Activated naive CD4-positive, alpha-beta T cell treated with anti-CD3 and anti-CD28 coated beads, Interleukin-2, amount 50 U/mL, for 72 hours (primary cell): Measurements from ENCODE around the gene RBM19. TPM values are rescaled to one million over a fixed set of nuclear protein-coding genes. Genes with fewer than 3 reads are reported as not detected.
A peak's percentile ranks its signal among the peaks of the same experiment; 100 is the strongest.

Experiments
- ATAC-seq, 2 donors: fragments of 150-1000 bp; cut with Tn5 transposase; 2 replicates each; pipeline ENCODE4 v1.10.0; 2021; ENCODE audit warnings: mild to moderate bottlenecking in 2 of 2, moderate library complexity in 2 of 2
- DNase-seq, 2 donors: peaks; one replicate each; pipeline ENCODE4 v3.0.0; 2021 to 2022; ENCODE audit warnings: low spot score in 2 of 2
- H3K27ac Mint-ChIP-seq, 2 donors: one replicate each; pipeline ENCODE4 v1.8.0; 2022; ENCODE audit warnings: mild to moderate bottlenecking in 2 of 2, mixed read lengths in 2 of 2
- H3K36me3 Mint-ChIP-seq, 2 donors: one replicate each; pipeline ENCODE4 v1.8.0; 2022; ENCODE audit warnings: mixed read lengths in 2 of 2
- H3K9me3 Mint-ChIP-seq, 2 donors: one replicate each; pipeline ENCODE4 v1.8.0; 2022; ENCODE audit warnings: mixed read lengths in 2 of 2
- total RNA-seq, 2 donors: library from RNA; stranded (reverse); gene quantifications; one replicate each; pipeline ENCODE4 v1.2.3, GENCODE V29; 2022

RBM19 gene
- total RNA-seq, 2 donors from 2014 or later: 63.6 to 86.0 TPM

- H3K36me3 Mint-ChIP-seq: peaks cover 17 to 18% of the 10 kb centered on the region in 2 donors
These were observed 20.7 kb downstream of the RBM19 start for GRCh38 chr12:113945174-113946173.

DNA sequence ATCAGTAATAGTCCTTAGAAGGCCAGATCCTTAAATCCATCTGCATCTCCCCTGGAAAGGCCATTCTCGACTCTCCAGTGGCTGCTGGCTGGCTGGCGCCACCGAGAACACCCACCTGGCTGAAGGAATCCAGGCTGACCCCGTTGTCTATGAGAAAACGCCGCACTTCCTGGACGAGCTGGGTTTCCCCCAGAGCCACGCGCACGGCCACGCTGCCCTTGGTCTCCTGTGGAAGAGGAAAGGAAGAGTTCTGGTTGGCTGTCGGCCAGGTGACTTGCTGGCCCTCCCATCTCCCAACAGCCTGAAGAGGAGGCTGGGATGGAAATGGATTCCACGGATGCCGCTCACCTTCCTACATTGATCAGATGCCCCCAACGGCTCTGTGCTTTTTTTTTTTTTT lies 23.9 kb downstream of the RBM19 start:
- DNase-seq (no peak), ATAC-seq (no peak)
- no peak overlapping the region for H3K27ac Mint-ChIP-seq
- no peaks in the 10 kb centered on the region for H3K9me3 Mint-ChIP-seq
- H3K36me3 Mint-ChIP-seq: peaks cover 17 to 18% of the 10 kb centered on the region in 2 donors

More at GRCh38 chr12:113945174-113946173, 20.7 kb downstream of the RBM19 start:
- Mint-ChIP-seq H3K9me3 (no peaks in the 10 kb centered on the region), H3K27ac (no peak overlapping the region)
- no peak for ATAC-seq
- DNase-seq: no peak

- no peaks in the 10 kb centered on the region for H3K9me3 Mint-ChIP-seq
- H3K36me3 Mint-ChIP-seq: peaks cover 17 to 18% of the 10 kb centered on the region in 2 donors
- no peak for ATAC-seq
- no peak overlapping the region for H3K27ac Mint-ChIP-seq
- no peak for DNase-seq
These were observed 25.0 kb downstream of the RBM19 start for GRCh38 chr12:113941208-113941486.

DNA sequence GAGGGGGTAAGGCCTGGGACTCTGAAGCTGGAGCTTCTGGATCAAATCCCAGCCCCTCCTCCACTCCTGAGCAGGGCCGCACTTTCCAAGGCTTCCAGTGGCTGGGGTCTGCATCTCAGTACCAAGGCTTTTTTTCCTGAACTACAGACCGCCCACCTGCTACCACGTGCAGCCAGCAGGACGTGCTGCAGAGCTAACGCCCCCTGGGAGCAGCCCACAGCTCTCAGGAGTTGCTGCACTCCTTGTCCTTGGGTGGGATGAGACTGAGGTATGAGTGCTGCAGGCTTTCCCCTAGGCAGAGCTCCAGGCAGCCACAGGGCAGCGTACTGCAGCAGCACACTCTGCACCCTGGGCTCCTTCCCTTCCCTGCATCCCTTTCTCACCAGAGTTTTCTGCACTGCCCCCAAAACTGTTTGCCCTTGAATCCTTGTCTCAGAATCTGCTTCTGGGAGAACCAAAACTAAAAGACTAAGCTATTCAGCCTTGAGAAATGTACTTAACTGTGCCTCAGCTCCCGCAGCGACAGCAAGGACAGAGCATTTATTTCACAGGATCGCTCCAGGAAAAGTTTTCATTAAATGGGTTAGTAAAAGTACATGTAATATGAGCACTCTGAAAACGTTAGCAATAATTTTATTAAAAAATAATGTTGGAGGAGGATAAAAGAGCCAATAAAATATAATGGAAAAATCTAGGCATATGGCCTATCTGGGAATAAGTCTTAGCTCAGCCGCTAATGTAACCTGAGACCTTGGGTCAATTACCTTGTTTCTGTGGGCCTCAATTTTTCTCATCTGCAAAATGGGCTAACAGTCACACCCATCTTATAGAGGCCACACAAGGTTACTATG lies 25.5 kb downstream of the RBM19 start:
- Mint-ChIP-seq H3K36me3 (peaks cover 17 to 18% of the 10 kb centered on the region in 2 donors), H3K27ac (no peak overlapping the region), H3K9me3 (no peaks in the 10 kb centered on the region)
- ATAC-seq (no peak), DNase-seq (no peak)

DNA sequence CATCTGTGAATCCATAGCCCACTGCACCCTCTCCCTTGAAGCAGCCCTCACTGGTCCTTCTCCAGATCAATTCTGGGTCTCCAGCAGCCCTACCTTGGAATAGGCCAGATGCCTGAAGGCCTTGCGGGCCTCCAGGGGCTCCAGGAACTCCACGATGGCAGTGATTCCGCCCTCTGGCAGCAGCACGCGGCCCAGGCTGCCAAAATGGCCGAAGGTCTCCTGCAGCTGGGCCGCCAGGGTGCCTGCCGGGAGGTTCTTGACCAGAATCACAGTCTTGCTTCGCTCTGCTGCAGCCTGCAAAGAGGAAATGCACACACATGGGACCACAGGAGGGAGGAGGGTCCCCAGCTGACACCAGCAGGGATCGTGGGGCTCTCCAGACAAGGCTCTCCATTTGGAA lies 26.3 kb downstream of the RBM19 start:
- Mint-ChIP-seq H3K9me3 (no peaks in the 10 kb centered on the region), H3K27ac (peak overlapping the region in 1 of 2 donors; percentile 60), H3K36me3 (peaks cover 24 to 25% of the 10 kb centered on the region in 2 donors)
- ATAC-seq (no peak), DNase-seq (no peak)

DNA sequence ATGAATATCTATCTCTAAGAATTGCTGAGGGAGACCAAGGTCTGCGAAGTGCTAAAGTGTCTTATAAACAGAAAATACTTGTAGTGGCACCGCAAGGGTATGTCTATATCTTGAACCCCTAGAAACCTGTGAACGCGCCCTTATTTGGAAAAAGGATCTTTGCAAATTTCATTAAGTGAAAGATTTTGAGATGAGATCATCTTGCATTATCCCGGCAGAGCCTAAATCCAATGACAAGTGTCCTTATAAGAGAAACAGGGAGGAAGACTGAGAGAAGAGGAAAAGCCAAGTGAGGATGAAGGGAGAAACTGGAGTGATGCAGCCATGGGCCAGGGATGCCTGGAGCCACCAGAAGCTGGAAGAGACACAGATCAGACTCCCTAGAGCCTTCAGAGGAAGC lies 27.7 kb downstream of the RBM19 start:
- H3K9me3 Mint-ChIP-seq: no peaks in the 10 kb centered on the region
- ATAC-seq (no peak), DNase-seq (no peak)
- H3K36me3 Mint-ChIP-seq: peaks cover 33 to 34% of the 10 kb centered on the region in 2 donors
- no peak overlapping the region for H3K27ac Mint-ChIP-seq

DNA sequence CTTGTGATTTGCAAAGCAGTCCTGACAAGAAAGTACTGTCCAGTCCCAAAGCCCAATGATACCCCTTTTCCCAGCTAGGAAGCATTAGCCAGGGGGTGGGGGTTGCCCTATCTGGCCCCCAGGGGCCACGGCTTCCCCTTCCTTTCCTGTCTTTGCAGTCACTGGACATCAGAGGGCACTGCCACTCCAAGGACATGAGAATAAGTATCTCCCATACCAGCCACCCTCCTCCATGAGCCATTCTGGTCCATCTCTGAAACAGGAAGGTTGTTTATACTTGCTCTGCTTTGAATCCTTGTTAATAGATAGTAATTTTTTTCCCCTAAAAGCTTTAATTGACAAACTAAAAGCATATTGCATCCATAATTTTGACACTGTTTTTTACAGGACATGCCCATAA lies 29.7 kb downstream of the RBM19 start:
- Mint-ChIP-seq H3K9me3 (no peaks in the 10 kb centered on the region), H3K36me3 (peaks cover 15 to 37% of the 10 kb centered on the region in 2 donors), H3K27ac (peak overlapping the region in 1 of 2 donors; percentile 36)
- no peak for DNase-seq
- no peak for ATAC-seq

GRCh38 chr12:113935459-113935858 lies 30.7 kb downstream of the RBM19 start:
- Mint-ChIP-seq H3K27ac (no peak overlapping the region), H3K36me3 (peaks cover 20 to 43% of the 10 kb centered on the region in 2 donors), H3K9me3 (no peaks in the 10 kb centered on the region)
- ATAC-seq: no peak
- no peak for DNase-seq

DNA sequence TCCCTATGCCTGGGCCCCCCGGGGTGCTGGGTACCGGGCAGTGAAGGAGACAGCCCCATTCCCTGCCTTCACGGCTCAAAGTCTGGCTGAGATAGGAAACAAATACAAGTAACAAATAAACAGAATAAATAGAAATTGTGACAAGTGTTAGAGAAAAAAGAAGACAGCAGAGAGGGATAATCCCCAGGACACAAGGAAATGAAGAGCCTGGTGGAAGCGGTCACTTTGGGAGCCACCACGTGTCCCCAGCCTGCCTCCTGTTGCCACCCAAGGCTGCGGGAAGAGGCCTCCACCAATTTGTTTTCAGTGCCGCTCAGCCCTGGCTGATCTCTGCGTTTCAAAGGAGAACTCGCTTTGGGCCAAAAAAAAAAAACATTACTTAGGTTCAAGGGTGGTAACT lies 31.2 kb downstream of the RBM19 start:
- Mint-ChIP-seq H3K9me3 (no peaks in the 10 kb centered on the region), H3K27ac (peak overlapping the region; percentile 54 to 81), H3K36me3 (peaks cover 22 to 44% of the 10 kb centered on the region in 2 donors)
- ATAC-seq (no peak), DNase-seq (no peak)

GRCh38 chr12:113934060-113934814 lies 31.9 kb downstream of the RBM19 start:
- no peak for ATAC-seq
- H3K27ac Mint-ChIP-seq: peak overlapping the region; percentile 54 to 81
- H3K36me3 Mint-ChIP-seq: peaks cover 22 to 42% of the 10 kb centered on the region in 2 donors
- no peak for DNase-seq
- no peaks in the 10 kb centered on the region for H3K9me3 Mint-ChIP-seq

GRCh38 chr12:113933201-113933786 lies 32.8 kb downstream of the RBM19 start:
- ATAC-seq (no peak), DNase-seq (no peak)
- no peaks in the 10 kb centered on the region for H3K9me3 Mint-ChIP-seq
- no peak overlapping the region for H3K27ac Mint-ChIP-seq
- peaks cover 22 to 40% of the 10 kb centered on the region in 2 donors for H3K36me3 Mint-ChIP-seq

DNA sequence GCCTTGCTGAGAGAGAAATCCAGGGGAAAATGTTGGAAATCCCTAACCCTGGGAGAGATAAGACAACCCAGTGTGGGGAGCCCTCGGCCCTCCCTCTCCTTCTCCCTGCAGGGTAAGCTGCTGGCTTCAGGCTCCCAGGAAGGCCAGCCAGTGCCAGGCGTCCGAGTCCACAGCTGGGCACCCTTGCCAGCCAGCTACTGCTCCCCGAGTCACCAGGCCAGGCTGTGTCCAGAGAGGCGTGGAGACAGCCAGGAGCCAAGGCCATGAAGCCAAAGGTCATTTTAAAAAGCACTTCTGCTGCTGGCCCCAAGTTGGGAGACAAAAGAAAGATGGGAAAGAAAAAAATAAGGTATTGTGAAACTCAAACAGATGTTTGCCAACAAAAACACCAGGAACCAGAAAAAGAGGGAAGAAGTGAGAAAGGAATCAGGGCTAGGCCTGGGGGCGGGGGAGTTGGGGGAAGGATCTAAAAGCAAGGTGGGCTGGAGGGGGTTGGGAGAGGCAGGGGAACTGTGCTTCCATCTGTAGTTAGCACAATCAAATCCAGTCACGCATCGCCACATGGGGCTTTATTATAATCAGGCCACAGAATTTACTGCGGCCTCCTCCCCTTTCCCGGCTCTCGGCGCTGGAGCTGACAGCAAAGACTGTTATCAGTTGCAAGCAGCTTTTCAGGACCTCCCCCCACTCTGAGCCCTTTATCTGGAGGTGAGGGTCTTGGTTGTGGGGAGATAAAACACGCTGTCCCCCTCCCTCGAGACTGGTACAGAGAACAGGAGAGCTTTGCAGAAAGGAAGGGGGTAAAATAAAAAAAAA lies 33.5 kb downstream of the RBM19 start:
- no peak for ATAC-seq
- Mint-ChIP-seq H3K27ac (peak overlapping the region in 1 of 2 donors; percentile 76), H3K36me3 (peaks cover 22 to 39% of the 10 kb centered on the region in 2 donors), H3K9me3 (no peaks in the 10 kb centered on the region)
- no peak for DNase-seq

GRCh38 chr12:113931517-113931916 lies 34.6 kb downstream of the RBM19 start:
- no peak for ATAC-seq
- peaks cover 25 to 49% of the 10 kb centered on the region in 2 donors for H3K36me3 Mint-ChIP-seq
- DNase-seq: no peak
- H3K9me3 Mint-ChIP-seq: no peaks in the 10 kb centered on the region
- peak overlapping the region in 1 of 2 donors; percentile 30 for H3K27ac Mint-ChIP-seq

- H3K27ac Mint-ChIP-seq: peak overlapping the region in 1 of 2 donors; percentile 45
- H3K9me3 Mint-ChIP-seq: no peaks in the 10 kb centered on the region
- peaks cover 31 to 57% of the 10 kb centered on the region in 2 donors for H3K36me3 Mint-ChIP-seq
- ATAC-seq (no peak), DNase-seq (no peak)
These were observed 35.9 kb downstream of the RBM19 start for GRCh38 chr12:113930249-113930648.

GRCh38 chr12:113929312-113929989 lies 36.7 kb downstream of the RBM19 start:
- H3K9me3 Mint-ChIP-seq: no peaks in the 10 kb centered on the region
- H3K36me3 Mint-ChIP-seq: peaks cover 23 to 49% of the 10 kb centered on the region in 2 donors
- ATAC-seq (peak; percentile 81 to 94), DNase-seq (peak; percentile 20 to 61)
- peak overlapping the region in 1 of 2 donors; percentile 45 for H3K27ac Mint-ChIP-seq
